RWPE2 (cell line): ENCODE data around the gene SLC22A5.

Source experiments
- ATAC-seq: fragments of 200-7000 bp; cut with Tn5 transposase; 3 replicates; pipeline ENCODE4 v1.9.1; 2021; ENCODE audit warnings: low read depth
- DNase-seq: peaks from one replicate; pipeline ENCODE4 v3.0.0-alpha.2; 2020; ENCODE audit warnings: low spot score
- H3K27ac ChIP-seq: fragments of 450-650 bp; 2 replicates; pipeline ENCODE4 v1.5.1; 2017; ENCODE audit warnings: mild to moderate bottlenecking; ENCODE audit not compliant: poor library complexity, severe bottlenecking
- H3K27me3 ChIP-seq: fragments of 250-450 bp; sonication (Bioruptor Pico); 2 replicates; pipeline ENCODE4 v1.5.1; 2021; ENCODE audit warnings: mild to moderate bottlenecking, moderate library complexity; ENCODE audit not compliant: insufficient read depth, poor library complexity, severe bottlenecking
- H3K36me3 ChIP-seq: fragments of 250-450 bp; sonication (Bioruptor Pico); 2 replicates; pipeline ENCODE4 v1.5.1; 2020; ENCODE audit warnings: low read depth, mild to moderate bottlenecking, moderate library complexity
- H3K4me1 ChIP-seq: fragments of 250-450 bp; sonication (Bioruptor Pico); 2 replicates; pipeline ENCODE4 v1.5.1; 2021; ENCODE audit warnings: mild to moderate bottlenecking, moderate library complexity; ENCODE audit not compliant: insufficient read depth, poor library complexity, severe bottlenecking
- H3K4me3 ChIP-seq: fragments of 250-450 bp; sonication (Bioruptor Pico); 2 replicates; pipeline ENCODE4 v1.5.1; 2021; ENCODE audit warnings: mild to moderate bottlenecking, moderate library complexity; ENCODE audit not compliant: severe bottlenecking
- H3K9me3 ChIP-seq: fragments of 250-450 bp; sonication (Bioruptor Pico); 2 replicates; pipeline ENCODE4 v1.5.1; 2021; ENCODE audit warnings: mild to moderate bottlenecking, moderate library complexity; ENCODE audit not compliant: severe bottlenecking
- TF ChIP-seq, protein P1 (sequence below): fragments of 450-650 bp; IDR thresholded peaks from one replicate; pipeline ENCODE4 v1.5.1; 2017; ENCODE audit warnings: mild to moderate bottlenecking, moderate library complexity; ENCODE audit not compliant: poor library complexity, severe bottlenecking

SLC22A5 gene

GRCh38 chr5:132380741-132381140 is 11.2 kb downstream of the SLC22A5 start:
- Histone ChIP-seq H3K27me3 (no peaks in the 10 kb centered on the region), H3K4me1 (peaks cover 15% of the 10 kb centered on the region), H3K4me3 (no peak overlapping the region), H3K27ac (peak overlapping the region; percentile 30), H3K36me3 (peaks cover 27% of the 10 kb centered on the region), H3K9me3 (no peaks in the 10 kb centered on the region)
- ATAC-seq (no peak), DNase-seq (no peak)
- TF ChIP-seq, protein P1, sequence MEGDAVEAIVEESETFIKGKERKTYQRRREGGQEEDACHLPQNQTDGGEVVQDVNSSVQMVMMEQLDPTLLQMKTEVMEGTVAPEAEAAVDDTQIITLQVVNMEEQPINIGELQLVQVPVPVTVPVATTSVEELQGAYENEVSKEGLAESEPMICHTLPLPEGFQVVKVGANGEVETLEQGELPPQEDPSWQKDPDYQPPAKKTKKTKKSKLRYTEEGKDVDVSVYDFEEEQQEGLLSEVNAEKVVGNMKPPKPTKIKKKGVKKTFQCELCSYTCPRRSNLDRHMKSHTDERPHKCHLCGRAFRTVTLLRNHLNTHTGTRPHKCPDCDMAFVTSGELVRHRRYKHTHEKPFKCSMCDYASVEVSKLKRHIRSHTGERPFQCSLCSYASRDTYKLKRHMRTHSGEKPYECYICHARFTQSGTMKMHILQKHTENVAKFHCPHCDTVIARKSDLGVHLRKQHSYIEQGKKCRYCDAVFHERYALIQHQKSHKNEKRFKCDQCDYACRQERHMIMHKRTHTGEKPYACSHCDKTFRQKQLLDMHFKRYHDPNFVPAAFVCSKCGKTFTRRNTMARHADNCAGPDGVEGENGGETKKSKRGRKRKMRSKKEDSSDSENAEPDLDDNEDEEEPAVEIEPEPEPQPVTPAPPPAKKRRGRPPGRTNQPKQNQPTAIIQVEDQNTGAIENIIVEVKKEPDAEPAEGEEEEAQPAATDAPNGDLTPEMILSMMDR, result no peak

DNA sequence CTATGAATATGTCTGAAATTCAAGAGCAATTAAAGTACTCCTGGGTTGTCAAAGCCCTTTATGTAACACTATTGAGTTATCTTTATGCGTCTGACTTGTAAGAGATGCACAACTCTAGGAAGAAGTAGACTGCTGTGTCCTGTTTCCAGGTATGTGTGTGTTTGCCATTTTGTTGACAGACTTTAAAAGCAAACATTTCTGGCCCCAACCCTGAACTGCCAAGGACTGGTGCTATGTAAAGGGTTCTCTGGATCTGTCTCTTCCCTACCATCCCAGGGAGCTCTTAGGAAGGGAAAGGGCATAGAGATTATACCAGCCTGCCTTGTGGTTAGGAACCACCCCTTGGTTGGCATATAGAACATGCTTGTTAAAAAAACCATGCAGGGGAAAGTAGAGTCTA is 12.1 kb downstream of the SLC22A5 start:
- Histone ChIP-seq H3K4me1 (peaks cover 15% of the 10 kb centered on the region), H3K36me3 (peaks cover 27% of the 10 kb centered on the region), H3K4me3 (no peak overlapping the region), H3K9me3 (no peaks in the 10 kb centered on the region), H3K27ac (peak overlapping the region; percentile 30), H3K27me3 (no peaks in the 10 kb centered on the region)
- TF ChIP-seq, protein P1, result no peak
- no peak for DNase-seq
- ATAC-seq, result no peak; the same call in 2 of the 3 replicates

GRCh38 chr5:132383261-132383660 is 13.8 kb downstream of the SLC22A5 start:
- Histone ChIP-seq H3K27ac (no peak overlapping the region), H3K4me3 (no peak overlapping the region), H3K27me3 (no peaks in the 10 kb centered on the region), H3K36me3 (peaks cover 23% of the 10 kb centered on the region), H3K9me3 (no peaks in the 10 kb centered on the region), H3K4me1 (peaks cover 27% of the 10 kb centered on the region)
- DNase-seq (no peak), ATAC-seq (no peak)
- TF ChIP-seq, protein P1, result no peak

DNA sequence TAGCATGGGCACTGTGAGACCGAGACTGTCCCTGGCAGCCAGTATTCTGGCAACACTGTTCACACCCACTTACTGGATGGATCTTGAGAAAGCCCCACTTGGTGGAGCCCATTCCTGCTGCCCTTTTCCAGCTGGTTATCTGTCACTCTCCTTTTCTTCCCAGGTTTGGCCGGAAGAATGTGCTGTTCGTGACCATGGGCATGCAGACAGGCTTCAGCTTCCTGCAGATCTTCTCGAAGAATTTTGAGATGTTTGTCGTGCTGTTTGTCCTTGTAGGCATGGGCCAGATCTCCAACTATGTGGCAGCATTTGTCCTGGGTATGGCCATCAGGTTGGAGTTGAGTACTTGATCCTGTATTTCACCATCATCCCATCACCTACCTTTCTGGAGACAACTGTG is 14.5 kb downstream of the SLC22A5 start:
- Histone ChIP-seq H3K4me1 (peaks cover 32% of the 10 kb centered on the region), H3K4me3 (no peak overlapping the region), H3K27ac (no peak overlapping the region), H3K9me3 (no peaks in the 10 kb centered on the region), H3K36me3 (peaks cover 20% of the 10 kb centered on the region), H3K27me3 (no peaks in the 10 kb centered on the region)
- ATAC-seq (no peak), DNase-seq (no peak)
- TF ChIP-seq, protein P1, result no peak

GRCh38 chr5:132384506-132385050 is 15.1 kb downstream of the SLC22A5 start:
- H3K4me1 ChIP-seq, result peaks cover 37% of the 10 kb centered on the region
- H3K27me3 ChIP-seq, result no peaks in the 10 kb centered on the region
- H3K4me3 ChIP-seq, result no peak overlapping the region
- no peak overlapping the region for H3K27ac ChIP-seq
- DNase-seq, result no peak
- ATAC-seq, result no peak
- TF ChIP-seq, protein P1, result no peak
- H3K36me3 ChIP-seq, result peaks cover 20% of the 10 kb centered on the region
- H3K9me3 ChIP-seq, result no peaks in the 10 kb centered on the region
